HCT116 (cell line): Measurements from ENCODE around the gene IRX2.

Experiments
- CTCF ChIP-seq, 3 experiments: fragments of 200-600 bp in 1 of 3; sonication (generic) in 1 of 3; IDR thresholded peaks in 2 of 3; conservative IDR thresholded peaks in 1 of 3; 2 replicates each; pipeline ENCODE4 v1.5.1; 2012 to 2017; ENCODE audit warnings: low read depth in 2 of 3, low read length in 2 of 3, antibody characterized with exemption in 1 of 3, borderline replicate concordance in 1 of 3, control low read depth in 1 of 3, mild to moderate bottlenecking in 1 of 3, mixed read lengths in 1 of 3, mixed run types in 1 of 3, moderate library complexity in 1 of 3; ENCODE audit not compliant: insufficient read depth in 1 of 3
- EZH2 ChIP-seq: fragments of 200-600 bp; sonication (generic); IDR thresholded peaks from 2 replicates; pipeline ENCODE4 v1.6.1; 2017; ENCODE audit warnings: antibody characterized with exemption, mixed run types
- EZH2phosphoT487 ChIP-seq: fragments of 200-600 bp; IDR thresholded peaks from 2 replicates; pipeline ENCODE4 v1.6.1; 2018; ENCODE audit warnings: antibody characterized with exemption, borderline replicate concordance
- POLR2A ChIP-seq: IDR thresholded peaks from 2 replicates; pipeline ENCODE4 v1.7.0; 2011; ENCODE audit warnings: borderline replicate concordance; ENCODE audit not compliant: insufficient read depth, insufficient read length; ENCODE audit errors: extremely low read depth
- SIN3A ChIP-seq: IDR thresholded peaks from 2 replicates; pipeline ENCODE4 v1.6.1; 2012; ENCODE audit warnings: low read depth

GRCh38 chr5:2756211-2757152 lies 5.0 kb upstream of the IRX2 start:
- TF ChIP-seq CTCF (IDR thresholded peaks at IDR 0.05 in 2 of 3, conservative IDR thresholded peaks at IDR 0.05 in 1 of 3; ENCODE audit: borderline replicate concordance in 1 of 3, insufficient read depth in 1 of 3, low read depth in 2 of 3, low read length in 2 of 3): no peak
- TF ChIP-seq EZH2phosphoT487: no peak
- no peak for TF ChIP-seq SIN3A
- no peak for TF ChIP-seq POLR2A
- no peak for TF ChIP-seq EZH2
